ENCODE results near the gene RNF212.

RNF212 gene

DNA sequence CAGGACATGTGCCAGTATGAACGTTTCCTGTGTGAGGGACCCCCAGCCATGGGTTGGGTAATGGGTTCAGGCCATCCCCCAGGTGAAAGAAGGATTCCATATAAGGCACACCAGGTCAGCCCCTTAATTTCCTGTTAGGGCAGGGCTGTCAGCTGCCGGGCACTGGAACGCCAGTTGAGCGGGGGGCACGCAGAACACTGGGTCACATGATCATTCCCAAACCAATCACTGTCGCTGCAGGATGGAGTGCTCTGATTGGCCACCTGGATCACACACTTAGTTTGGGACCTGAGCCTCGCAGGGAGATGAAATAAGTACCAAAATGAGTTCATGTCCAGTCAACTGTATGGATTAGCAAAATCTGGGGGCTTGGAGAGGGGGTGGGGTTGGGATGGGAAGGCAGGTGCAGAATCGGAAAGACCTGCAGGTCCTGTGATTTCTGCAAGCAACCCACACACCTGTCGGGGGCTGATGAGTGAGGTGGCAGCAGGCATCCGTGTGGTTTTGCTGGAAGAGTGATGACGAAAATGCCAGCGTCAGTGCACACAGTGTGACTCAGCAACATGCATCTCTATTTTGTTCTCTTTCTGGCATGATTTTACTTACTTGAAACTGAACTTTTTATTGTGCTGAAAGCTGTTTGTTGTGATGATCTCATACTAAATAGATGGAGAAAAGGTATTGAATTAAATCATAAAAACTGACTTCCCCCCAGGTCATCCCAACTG, 32.2 kb downstream of the RNF212 start:
- no peak overlapping the region for H3K4me3 ChIP-seq (replicated peaks; ENCODE audit: low read depth, low read length)
- DNase-seq (ENCODE audit: extremely low read depth, low read depth) = no peak
- TF ChIP-seq, protein P1, sequence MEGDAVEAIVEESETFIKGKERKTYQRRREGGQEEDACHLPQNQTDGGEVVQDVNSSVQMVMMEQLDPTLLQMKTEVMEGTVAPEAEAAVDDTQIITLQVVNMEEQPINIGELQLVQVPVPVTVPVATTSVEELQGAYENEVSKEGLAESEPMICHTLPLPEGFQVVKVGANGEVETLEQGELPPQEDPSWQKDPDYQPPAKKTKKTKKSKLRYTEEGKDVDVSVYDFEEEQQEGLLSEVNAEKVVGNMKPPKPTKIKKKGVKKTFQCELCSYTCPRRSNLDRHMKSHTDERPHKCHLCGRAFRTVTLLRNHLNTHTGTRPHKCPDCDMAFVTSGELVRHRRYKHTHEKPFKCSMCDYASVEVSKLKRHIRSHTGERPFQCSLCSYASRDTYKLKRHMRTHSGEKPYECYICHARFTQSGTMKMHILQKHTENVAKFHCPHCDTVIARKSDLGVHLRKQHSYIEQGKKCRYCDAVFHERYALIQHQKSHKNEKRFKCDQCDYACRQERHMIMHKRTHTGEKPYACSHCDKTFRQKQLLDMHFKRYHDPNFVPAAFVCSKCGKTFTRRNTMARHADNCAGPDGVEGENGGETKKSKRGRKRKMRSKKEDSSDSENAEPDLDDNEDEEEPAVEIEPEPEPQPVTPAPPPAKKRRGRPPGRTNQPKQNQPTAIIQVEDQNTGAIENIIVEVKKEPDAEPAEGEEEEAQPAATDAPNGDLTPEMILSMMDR (IDR thresholded peaks at IDR 0.05; ENCODE audit: low read depth, low read length, missing control alignments) = no peak

DNA sequence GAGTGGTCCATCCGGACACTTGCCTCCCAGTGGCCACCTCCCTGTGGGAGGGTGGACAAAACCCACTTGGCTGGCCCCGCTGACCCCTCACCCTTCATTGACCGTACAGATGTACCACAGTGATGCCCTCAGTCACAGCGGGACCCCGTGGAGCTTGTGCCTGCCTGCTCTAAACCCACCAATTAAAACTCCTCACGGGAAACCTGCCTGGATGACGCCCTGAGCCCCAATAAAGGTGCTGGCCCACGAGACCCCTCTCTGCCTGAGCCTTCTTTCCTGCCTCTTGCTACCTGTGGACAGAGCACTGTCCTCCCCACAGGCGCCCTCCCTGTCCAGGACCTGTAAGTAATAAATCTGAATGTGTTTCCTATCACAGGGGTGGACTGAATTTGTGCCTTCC, 32.9 kb downstream of the RNF212 start:
- no peak overlapping the region for H3K4me3 ChIP-seq (replicated peaks; ENCODE audit: low read depth, low read length)
- TF ChIP-seq, protein P1 (IDR thresholded peaks at IDR 0.05; ENCODE audit: low read depth, low read length, missing control alignments) = no peak
- DNase-seq (ENCODE audit: extremely low read depth, low read depth) = no peak

DNA sequence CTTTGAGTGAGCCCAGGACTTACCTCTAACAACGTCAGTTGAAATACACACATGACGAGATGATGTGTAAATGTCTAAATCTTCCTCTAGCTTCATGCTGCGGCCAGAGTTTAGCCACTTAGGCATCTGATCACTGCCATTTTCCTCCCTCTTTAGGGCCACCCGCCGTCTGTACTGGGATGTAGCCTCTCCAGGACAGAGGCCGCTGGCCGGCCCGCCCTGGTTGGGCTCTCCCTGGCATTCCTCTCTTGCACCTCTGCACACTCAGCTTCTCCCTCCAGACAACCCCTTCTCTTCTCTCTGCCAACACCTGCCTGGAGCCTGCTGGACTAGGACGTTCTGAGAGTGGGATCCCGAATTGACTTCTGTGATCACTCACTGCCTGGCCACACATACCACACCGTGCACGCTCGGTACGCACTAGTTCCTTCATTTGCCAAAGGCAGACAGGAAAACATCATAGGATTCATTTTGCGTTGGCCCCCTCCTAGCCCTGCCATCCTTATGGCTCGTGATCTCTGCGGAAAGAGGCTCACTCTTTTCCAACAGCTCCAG, 33.6 kb downstream of the RNF212 start:
- H3K4me3 ChIP-seq (replicated peaks; ENCODE audit: low read depth, low read length) = no peak overlapping the region
- TF ChIP-seq, protein P1 (IDR thresholded peaks at IDR 0.05; ENCODE audit: low read depth, low read length, missing control alignments) = no peak
- DNase-seq (ENCODE audit: extremely low read depth, low read depth) = no peak

DNA sequence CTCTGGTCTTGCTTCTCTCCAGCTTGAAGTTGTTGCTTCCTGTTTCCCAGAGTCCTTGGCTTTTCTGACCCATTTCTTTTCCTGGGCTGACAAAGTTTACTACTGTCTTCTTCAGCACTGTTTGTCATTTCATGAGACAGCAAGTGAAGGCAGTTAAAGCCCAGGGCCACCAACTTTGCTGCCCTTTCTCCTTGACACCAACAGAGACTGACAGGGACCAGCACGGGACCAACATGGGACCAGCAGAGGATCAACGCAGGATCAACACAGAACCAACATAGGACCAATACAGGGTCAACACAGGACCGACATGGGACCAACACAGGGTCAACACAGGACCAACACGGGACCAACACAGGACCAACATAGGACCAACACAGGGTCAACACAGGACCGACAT, 34.9 kb downstream of the RNF212 start:
- TF ChIP-seq, protein P1 (IDR thresholded peaks at IDR 0.05; ENCODE audit: low read depth, low read length, missing control alignments) = no peak
- H3K4me3 ChIP-seq (replicated peaks; ENCODE audit: low read depth, low read length) = no peak overlapping the region
- no peak for DNase-seq (ENCODE audit: extremely low read depth, low read depth)

DNA sequence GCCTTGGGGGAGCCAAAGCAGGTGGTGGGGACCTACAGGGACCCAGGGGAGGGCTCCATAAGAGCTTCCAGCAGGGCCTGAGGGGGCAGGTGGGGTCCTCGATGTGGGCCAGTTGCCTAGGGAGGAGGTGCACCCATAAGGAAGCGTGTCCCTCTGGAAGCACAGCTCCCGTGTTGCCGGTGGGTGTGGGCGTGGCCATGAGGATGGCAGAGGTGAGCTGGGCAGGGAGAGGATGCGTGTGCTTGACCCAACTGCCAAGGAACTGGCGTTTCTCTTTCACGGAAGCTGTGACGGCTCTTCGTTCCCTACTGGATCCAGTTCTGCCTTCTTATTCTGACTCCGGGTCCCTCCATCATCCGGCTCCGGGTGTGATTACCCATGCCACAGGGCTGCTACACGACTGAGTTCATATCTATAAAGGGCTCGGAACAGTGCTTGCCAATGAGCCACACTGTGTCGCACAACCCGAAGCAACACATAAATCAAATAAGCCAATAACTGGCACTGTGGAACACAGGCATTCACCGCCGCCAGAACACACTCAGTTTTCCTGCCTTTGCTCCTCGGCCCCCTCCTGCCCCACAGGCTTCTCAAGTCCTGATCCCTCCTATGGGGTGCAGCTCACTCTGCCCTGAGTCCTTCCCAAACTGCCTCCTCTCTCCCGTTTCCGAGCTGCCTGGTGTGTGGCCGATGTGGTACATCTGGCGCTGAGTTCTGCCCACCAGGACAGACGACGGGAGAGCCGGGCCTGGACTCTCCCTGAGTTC, 35.5 kb downstream of the RNF212 start:
- H3K4me3 ChIP-seq (replicated peaks; ENCODE audit: low read depth, low read length) = no peak overlapping the region
- TF ChIP-seq, protein P1 (IDR thresholded peaks at IDR 0.05; ENCODE audit: low read depth, low read length, missing control alignments) = no peak
- DNase-seq (ENCODE audit: extremely low read depth, low read depth) = no peak

DNA sequence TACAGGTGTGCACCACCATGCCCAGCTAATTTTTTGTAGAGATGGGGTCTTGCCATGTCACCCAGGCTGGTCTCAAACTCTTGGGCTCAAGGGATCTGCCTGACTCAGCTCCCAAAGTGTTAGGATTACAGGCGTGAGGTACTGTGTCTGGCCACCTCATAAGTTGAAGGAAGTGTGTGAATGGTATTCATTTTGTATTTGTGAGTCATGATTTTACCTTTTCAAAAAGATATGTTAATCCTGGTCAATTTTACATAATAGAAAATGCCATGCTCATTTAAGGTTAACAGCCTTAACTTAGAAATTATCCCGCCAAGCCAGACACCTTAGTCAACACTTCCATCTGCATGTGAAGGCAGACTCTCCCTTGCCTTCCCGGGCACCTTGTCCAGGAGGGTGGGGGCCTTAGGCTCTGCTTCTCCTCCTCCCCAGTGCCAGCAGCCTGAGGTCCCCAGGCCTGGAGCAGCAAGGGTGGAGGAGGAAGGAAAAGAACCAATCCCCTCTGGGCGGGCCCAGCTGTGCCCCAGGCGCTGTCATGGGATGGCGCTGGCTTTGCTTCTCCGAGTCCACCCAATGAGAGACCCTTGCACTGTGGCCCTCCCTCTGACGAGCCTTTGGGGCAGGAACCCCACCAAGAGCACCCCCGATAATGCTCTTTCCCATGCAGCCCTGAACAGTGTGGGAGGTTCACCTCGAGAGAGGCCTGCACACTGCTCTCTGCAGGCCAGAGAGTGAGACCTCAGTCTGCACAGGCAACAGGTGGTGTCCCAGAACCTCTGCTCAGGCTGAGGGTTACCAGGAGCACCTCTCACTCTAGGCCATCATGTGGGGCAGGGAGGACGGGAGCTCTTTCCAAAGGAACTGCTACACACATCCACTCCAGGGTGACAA, 37.3 kb downstream of the RNF212 start:
- no peak for DNase-seq (ENCODE audit: extremely low read depth, low read depth)

More for the DNA sequence above, 37.3 kb downstream of the RNF212 start:
- TF ChIP-seq, protein P1 (IDR thresholded peaks at IDR 0.05; ENCODE audit: low read depth, low read length, missing control alignments) = no peak
- H3K4me3 ChIP-seq (replicated peaks; ENCODE audit: low read depth, low read length) = no peak overlapping the region

All from HFF-Myc (cell line).